ENCODE results near the gene PCNT. TPM values are rescaled to one million over a fixed set of nuclear protein-coding genes. Genes with fewer than 3 reads are reported as not detected.

The PCNT gene
- total and polyA plus RNA-seq, 10 of the 15 experiments (the other 5 are each of a cell fraction or from before 2014, with no cell fraction given) = 2.9 to 39.6 (median 20.5) TPM

- TF ChIP-seq CUX1 (IDR thresholded peaks at IDR 0.05; ENCODE audit: insufficient replicate concordance, low read depth, low read length) (no peak), E2F4 (IDR thresholded peaks at IDR 0.05; ENCODE audit: low read depth, low read length) (no peak), HSF1 (IDR thresholded peaks at IDR 0.05; ENCODE audit: low read depth, low read length) (no peak), TBL1XR1 (IDR thresholded peaks at IDR 0.05; ENCODE audit: low read depth, low read length) (no peak), ZBTB40 (IDR thresholded peaks at IDR 0.05; ENCODE audit: borderline replicate concordance) (no peak), MLLT1 (IDR thresholded peaks at IDR 0.05) (no peak), TCF12 (IDR thresholded peaks at IDR 0.05; ENCODE audit: low read depth, low read length) (no peak), ZNF592 (IDR thresholded peaks at IDR 0.05) (no peak)
Measured at GRCh38 chr21:46428987-46429710, 105.2 kb downstream of the PCNT start (continued).
